Stomach (tissue), 9 donors: Measurements from ENCODE around the gene SLC10A3. TPM values are rescaled to one million over a fixed set of nuclear protein-coding genes. Genes with fewer than 3 reads are reported as not detected.

ENCODE experiments used
- DNase-seq, 2 donors: peaks; one replicate each; pipeline versions ENCODE4 v3.0.0 to v3.0.0-alpha.2; 2013 to 2019
- H3K27ac ChIP-seq, 5 donors: fragments of 200-600 bp in 4 of 5; sonication (generic) in 4 of 5; one replicate each; pipeline ENCODE4 v1.5.1; 2013 to 2019; ENCODE audit warnings: mild to moderate bottlenecking in 1 of 5, moderate library complexity in 1 of 5
- H3K27me3 ChIP-seq, 3 donors: fragments of 200-600 bp; sonication (generic); one replicate each; pipeline ENCODE4 v1.5.1; 2017 to 2019; ENCODE audit warnings: mixed run types in 1 of 3
- H3K36me3 ChIP-seq, 4 donors: fragments of 200-600 bp; sonication (generic); 1 replicate in 3 of 4; 2 replicates in 1 of 4; pipeline ENCODE4 v1.5.1; 2016 to 2019
- H3K4me1 ChIP-seq, 4 donors: fragments of 200-600 bp; sonication (generic); one replicate each; pipeline ENCODE4 v1.5.1; 2016 to 2019
- H3K4me3 ChIP-seq, 4 donors: fragments of 200-600 bp; sonication (generic) in 3 of 4; one replicate each; pipeline ENCODE4 v1.5.1; 2016 to 2019; ENCODE audit warnings: mild to moderate bottlenecking in 1 of 4
- H3K9me3 ChIP-seq, 4 donors: fragments of 200-600 bp; sonication (generic); one replicate each; pipeline ENCODE4 v1.5.1; 2016 to 2019
- EP300 ChIP-seq: sonication (generic); formaldehyde crosslinking; IDR thresholded peaks from one replicate; pipeline ENCODE4 v1.6.1; 2017; ENCODE audit warnings: antibody characterized with exemption
- POLR2A ChIP-seq, 4 donors: fragments of 450-650 bp; IDR thresholded peaks; one replicate each; pipeline ENCODE4 v1.6.1; 2016; ENCODE audit warnings: antibody characterized with exemption in 4 of 4, control low read depth in 2 of 4, mild to moderate bottlenecking in 1 of 4, moderate library complexity in 1 of 4
- POLR2AphosphoS5 ChIP-seq, 3 donors: sonication (generic); formaldehyde crosslinking; IDR thresholded peaks; one replicate each; pipeline ENCODE4 v1.6.1; 2016; ENCODE audit warnings: antibody characterized with exemption in 3 of 3
- WGBS, 5 donors: extraction: QIAGEN DNeasy Blood & Tissue Kit in 3 of 5; methylation state at CpG; one replicate each; pipeline versions ENCODE4 v1.1.5 to v1.1.7; 2013 to 2018; 5-methylcytosine and 5-hydroxymethylcytosine counted together
- intact Hi-C: fragments of 100-400 bp; cut with DNase I; formaldehyde crosslinking; loops from one replicate; pipeline ENCODE4 v1.15.1; 2023; ENCODE audit warnings: low total_unique reads
- polyA plus RNA-seq, 3 donors: library from polyadenylated mRNA; stranded (reverse); fragments of 200-250 nt; gene quantifications; one replicate each; pipeline ENCODE4 v1.2.3, GENCODE V29; 2013
- total RNA-seq, 5 donors: library from RNA; depleted of rRNA; stranded (reverse); fragments of >200 nt; gene quantifications; one replicate each; pipeline versions ENCODE4 v1.1.0 to v1.2.3, GENCODE V29; 2014 to 2016
- TF ChIP-seq, protein P1 (sequence below), 7 experiments: fragments of 450-650 bp in 4 of 7; fragments of 200-600 bp in 3 of 7; sonication (generic) in 3 of 7; IDR thresholded peaks; one replicate each; pipeline ENCODE4 v1.5.1; 2016 to 2019; ENCODE audit warnings: antibody characterized with exemption in 7 of 7, control low read depth in 2 of 7, mild to moderate bottlenecking in 1 of 7
- donor health status: healthy with polysubstance abuse.
- donor health status: Bipolar disorder and iron deficiency.
- donor health status: healthy.

SLC10A3 gene
- total and polyA plus RNA-seq, 8 donors, result 4.9 to 175 (median 12.9) TPM

DNA sequence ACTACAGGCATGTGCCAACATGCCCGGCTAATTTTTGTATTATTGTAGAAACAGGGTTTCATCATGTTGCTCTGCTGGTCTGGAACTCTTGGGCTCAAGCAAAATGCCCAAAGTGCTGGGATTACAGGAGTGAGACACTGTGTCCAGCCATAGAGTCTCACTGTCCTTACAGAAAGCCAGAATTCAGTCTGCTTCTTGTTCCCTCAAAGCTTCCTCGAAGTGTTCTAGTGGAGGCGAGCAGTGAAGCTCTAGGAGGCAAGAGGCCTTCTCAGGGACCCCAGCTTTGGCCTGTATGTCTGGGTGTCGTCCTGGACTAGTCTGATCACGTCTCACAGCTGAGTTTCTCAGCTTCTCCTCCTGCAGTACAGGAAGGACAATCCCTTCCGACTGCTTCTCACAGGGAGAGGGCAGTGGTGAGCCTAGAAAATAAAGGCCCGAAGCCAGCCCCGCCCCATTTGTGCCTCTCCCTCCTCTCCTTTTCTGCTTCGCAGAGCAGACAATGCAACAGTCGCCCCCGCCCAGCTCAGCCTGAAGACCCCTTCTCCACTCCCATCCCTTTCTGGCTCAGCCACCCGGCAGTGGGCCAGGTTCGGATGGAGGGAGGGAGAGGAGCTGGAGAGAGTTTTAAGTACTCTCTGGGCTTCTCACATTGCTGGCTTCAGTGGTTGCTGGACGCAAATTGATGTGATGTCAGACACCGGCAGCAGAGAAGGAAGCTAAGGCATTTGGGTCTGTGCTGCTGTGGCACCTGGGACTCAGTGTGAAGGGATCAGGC, 36.7 kb upstream of the SLC10A3 start:
- peaks cover 0 to 4% (median 0%) of the 10 kb centered on the region in 3 donors for H3K27me3 ChIP-seq
- DNase-seq, result peak; percentile 76 to 93
- H3K36me3 ChIP-seq, result peaks cover 1 to 15% (median 7%) of the 10 kb centered on the region in 4 donors
- H3K9me3 ChIP-seq, result no peaks in the 10 kb centered on the region
- TF ChIP-seq POLR2AphosphoS5 (IDR thresholded peaks at IDR 0.05), result peak in 1 of 3 donors; percentile 46
- no peak for TF ChIP-seq POLR2A (IDR thresholded peaks at IDR 0.05)
- TF ChIP-seq, protein P1, sequence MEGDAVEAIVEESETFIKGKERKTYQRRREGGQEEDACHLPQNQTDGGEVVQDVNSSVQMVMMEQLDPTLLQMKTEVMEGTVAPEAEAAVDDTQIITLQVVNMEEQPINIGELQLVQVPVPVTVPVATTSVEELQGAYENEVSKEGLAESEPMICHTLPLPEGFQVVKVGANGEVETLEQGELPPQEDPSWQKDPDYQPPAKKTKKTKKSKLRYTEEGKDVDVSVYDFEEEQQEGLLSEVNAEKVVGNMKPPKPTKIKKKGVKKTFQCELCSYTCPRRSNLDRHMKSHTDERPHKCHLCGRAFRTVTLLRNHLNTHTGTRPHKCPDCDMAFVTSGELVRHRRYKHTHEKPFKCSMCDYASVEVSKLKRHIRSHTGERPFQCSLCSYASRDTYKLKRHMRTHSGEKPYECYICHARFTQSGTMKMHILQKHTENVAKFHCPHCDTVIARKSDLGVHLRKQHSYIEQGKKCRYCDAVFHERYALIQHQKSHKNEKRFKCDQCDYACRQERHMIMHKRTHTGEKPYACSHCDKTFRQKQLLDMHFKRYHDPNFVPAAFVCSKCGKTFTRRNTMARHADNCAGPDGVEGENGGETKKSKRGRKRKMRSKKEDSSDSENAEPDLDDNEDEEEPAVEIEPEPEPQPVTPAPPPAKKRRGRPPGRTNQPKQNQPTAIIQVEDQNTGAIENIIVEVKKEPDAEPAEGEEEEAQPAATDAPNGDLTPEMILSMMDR (IDR thresholded peaks at IDR 0.05), result peak in 4 of 7 experiments; percentile 19 to 46 (median 32)
- peak overlapping the region; percentile 39 to 77 (median 69) for H3K27ac ChIP-seq
- H3K4me3 ChIP-seq, result peak overlapping the region; percentile 13 to 28 (median 22)
- peaks cover 0 to 12% (median 6%) of the 10 kb centered on the region in 4 donors for H3K4me1 ChIP-seq
- WGBS, 5 donors, result 3 to 17% (median 8%) methylated on average over 8 to 15 of the region's 15 CpGs
- intact Hi-C loops, result no loop called here

DNA sequence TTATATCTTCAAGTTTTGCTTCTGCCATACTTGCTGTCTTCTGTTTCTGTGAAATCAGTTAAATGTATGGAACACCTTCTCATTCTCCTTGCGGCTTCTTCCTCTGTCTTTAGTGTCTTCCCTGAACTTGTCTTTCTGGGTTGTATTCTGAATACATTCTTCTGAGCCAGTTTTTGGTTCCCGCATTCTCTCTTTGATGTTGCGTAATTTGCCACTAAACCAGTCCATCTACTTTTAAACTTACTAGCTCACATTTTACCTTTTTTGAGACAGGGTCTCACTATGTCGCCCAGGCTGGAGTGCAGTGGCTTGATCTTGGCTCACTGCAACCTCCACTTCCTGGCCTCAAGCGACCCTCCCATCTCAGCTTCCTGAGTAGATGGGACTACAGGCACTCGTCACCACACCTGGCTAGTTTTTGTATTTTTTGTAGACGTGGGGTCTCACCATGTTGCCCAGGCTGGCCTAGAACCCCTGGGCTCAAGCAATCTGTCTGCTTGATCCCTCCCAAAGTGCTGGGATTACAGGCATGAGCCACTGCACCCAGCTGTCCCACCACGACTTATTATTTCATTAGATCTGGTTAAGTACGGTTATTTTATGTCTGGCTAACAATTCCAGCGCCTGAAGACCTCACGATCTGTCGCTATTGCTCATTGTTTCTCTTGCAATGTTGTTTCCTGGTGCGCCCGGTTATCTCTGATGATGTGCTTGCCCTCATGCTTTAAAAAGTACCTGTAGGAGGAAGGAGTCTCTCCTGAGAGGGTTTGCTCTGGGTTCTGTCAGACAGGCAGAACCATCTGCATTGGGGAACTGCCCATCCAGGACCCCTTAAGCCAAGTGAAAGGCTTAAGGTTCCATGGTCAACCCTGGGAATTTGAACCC, 35.4 kb upstream of the SLC10A3 start:
- intact Hi-C loops, result no loop called here
- Histone ChIP-seq H3K27me3 (peaks cover 0 to 4% (median 0%) of the 10 kb centered on the region in 3 donors), H3K9me3 (no peaks in the 10 kb centered on the region), H3K4me3 (no peak overlapping the region), H3K36me3 (peaks cover 0 to 3% (median 0%) of the 10 kb centered on the region in 4 donors), H3K4me1 (peaks cover 0 to 12% (median 6%) of the 10 kb centered on the region in 4 donors), H3K27ac (no peak overlapping the region)
- WGBS, 5 donors, result 68 to 83% (median 81%) methylated on average over 14 of the region's 14 CpGs
- no peak for DNase-seq
- TF ChIP-seq POLR2AphosphoS5 (IDR thresholded peaks at IDR 0.05), result no peak
- TF ChIP-seq EP300, result no peak
- TF ChIP-seq, protein P1 (IDR thresholded peaks at IDR 0.05), result no peak
- no peak for TF ChIP-seq POLR2A (IDR thresholded peaks at IDR 0.05)

DNA sequence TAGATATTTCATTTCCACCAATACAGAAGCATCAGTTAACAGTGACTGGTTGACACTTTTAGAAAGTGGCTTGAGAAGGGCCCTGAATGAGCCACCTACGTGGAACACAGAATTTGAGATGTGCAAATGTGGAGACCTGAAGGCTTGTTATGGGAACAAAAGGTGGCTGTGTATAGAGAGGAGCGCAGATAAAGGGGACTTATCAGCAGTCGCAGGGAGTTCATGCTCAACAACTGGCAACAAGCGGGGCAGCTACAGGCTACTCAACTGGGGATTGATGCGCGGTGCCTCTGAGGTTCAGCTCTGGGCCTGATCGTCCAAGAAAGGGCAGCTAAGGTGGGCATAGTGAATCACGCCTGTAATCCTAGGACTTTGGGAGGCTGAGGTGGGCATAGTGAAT, 29.0 kb upstream of the SLC10A3 start:
- Histone ChIP-seq H3K36me3 (no peaks in the 10 kb centered on the region), H3K4me3 (no peak overlapping the region), H3K9me3 (no peaks in the 10 kb centered on the region), H3K27ac (no peak overlapping the region), H3K27me3 (peaks cover 0 to 3% (median 0%) of the 10 kb centered on the region in 3 donors), H3K4me1 (peaks cover 7 to 20% (median 16%) of the 10 kb centered on the region in 4 donors)
- DNase-seq, result no peak
- intact Hi-C loops, result no loop called here
- WGBS, 5 donors, result 81 to 96% (median 92%) methylated on average over 5 to 8 of the region's 8 CpGs
- TF ChIP-seq, protein P1 (IDR thresholded peaks at IDR 0.05), result no peak
- TF ChIP-seq POLR2AphosphoS5 (IDR thresholded peaks at IDR 0.05) (no peak), POLR2A (IDR thresholded peaks at IDR 0.05) (no peak), EP300 (no peak)

DNA sequence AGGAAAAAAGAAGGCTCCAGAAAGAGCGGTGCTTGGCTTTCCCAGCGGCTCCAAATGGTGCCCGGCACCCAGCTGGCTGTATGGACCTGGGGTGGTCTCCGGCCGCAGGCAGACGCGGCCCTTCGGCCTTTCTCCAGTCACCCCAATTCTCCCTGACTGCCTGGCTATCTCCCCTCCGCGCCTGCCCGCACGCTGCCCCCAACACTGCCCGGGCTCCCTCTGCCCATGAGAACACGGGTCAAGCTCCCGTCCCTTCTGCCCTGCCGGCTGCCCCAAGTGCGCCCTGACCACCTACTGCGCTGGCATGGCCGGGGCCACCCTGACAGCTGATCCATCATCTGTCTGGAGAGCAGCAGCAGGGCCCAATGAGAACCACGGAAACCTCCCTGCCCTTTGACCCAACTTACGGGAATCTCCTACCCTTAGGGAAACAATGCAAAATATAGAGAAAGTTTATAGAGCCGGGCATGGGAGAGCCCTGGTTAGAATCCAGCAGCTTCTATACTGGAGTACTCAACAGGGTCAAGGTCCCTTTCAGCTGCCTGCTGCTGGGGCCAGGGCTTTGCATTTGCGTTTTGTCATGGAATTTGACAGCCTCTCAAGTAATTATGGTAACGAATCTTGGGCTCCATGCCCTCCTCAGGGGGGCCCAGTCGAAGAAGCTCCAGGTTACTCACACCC, 26.8 kb upstream of the SLC10A3 start:
- H3K27ac ChIP-seq, result peak overlapping the region; percentile 6 to 97 (median 92)
- intact Hi-C loops, result no loop called here
- WGBS, 5 donors, result 38 to 63% (median 39%) methylated on average over 16 to 25 of the region's 25 CpGs

More for the DNA sequence above, 26.8 kb upstream of the SLC10A3 start:
- peak in 1 of 2 donors; percentile 63 for DNase-seq
- Histone ChIP-seq H3K4me3 (peak overlapping the region; percentile 57 to 63 (median 62)), H3K36me3 (no peaks in the 10 kb centered on the region), H3K9me3 (no peaks in the 10 kb centered on the region), H3K27me3 (peaks cover 0 to 3% (median 0%) of the 10 kb centered on the region in 3 donors), H3K4me1 (peaks cover 7 to 27% (median 16%) of the 10 kb centered on the region in 4 donors)
- no peak for TF ChIP-seq POLR2AphosphoS5 (IDR thresholded peaks at IDR 0.05)
- no peak for TF ChIP-seq POLR2A (IDR thresholded peaks at IDR 0.05)
- TF ChIP-seq EP300, result no peak
- TF ChIP-seq, protein P1 (IDR thresholded peaks at IDR 0.05), result no peak
